MM.1S (cell line): Measurements from ENCODE around the gene COPB2.
A peak's percentile ranks its signal among the peaks of the same experiment; 100 is the strongest.

Source experiments
- DNase-seq: peaks from one replicate; pipeline ENCODE4 v3.0.0-alpha.2; 2015
- H2AFZ ChIP-seq: fragments of 300-600 bp; sonication (generic); 2 replicates; pipeline ENCODE4 v1.6.0; 2016; ENCODE audit warnings: antibody characterized with exemption, low read length
- H3F3A ChIP-seq: fragments of 300-600 bp; sonication (generic); 2 replicates; pipeline ENCODE4 v1.6.1; 2016; ENCODE audit warnings: mild to moderate bottlenecking, antibody characterized with exemption, low read length, moderate library complexity, mixed read lengths; ENCODE audit not compliant: insufficient read depth
- H3K27ac ChIP-seq: fragments of 300-600 bp; sonication (generic); 2 replicates; pipeline ENCODE4 v1.5.1; 2016; ENCODE audit warnings: mild to moderate bottlenecking, low read length
- H3K27me3 ChIP-seq: fragments of 300-600 bp; sonication (generic); replicated peaks from 2 replicates; pipeline ENCODE4 v1.6.0; 2016; ENCODE audit warnings: low read length; ENCODE audit not compliant: insufficient read depth
- H3K36me3 ChIP-seq: fragments of 300-600 bp; sonication (generic); replicated peaks from 2 replicates; pipeline ENCODE4 v1.6.1; 2016; ENCODE audit warnings: mild to moderate bottlenecking, low read length, mixed read lengths; ENCODE audit not compliant: insufficient read depth
- H3K4me1 ChIP-seq: fragments of 300-600 bp; sonication (generic); 2 replicates; pipeline ENCODE4 v1.6.1; 2016; ENCODE audit warnings: low read length, mixed read lengths
- H3K4me2 ChIP-seq: fragments of 300-600 bp; sonication (generic); 2 replicates; pipeline ENCODE4 v1.6.0; 2016; ENCODE audit warnings: low read depth, low read length
- H3K4me3 ChIP-seq: fragments of 300-600 bp; sonication (generic); 2 replicates; pipeline ENCODE4 v1.5.1; 2016; ENCODE audit warnings: low read length, mixed read lengths
- H3K79me2 ChIP-seq: fragments of 300-600 bp; sonication (generic); 2 replicates; pipeline ENCODE4 v1.6.1; 2016; ENCODE audit warnings: mixed run types, low read length, mixed read lengths
- H3K9ac ChIP-seq: fragments of 300-600 bp; sonication (generic); 2 replicates; pipeline ENCODE4 v1.6.1; 2016; ENCODE audit warnings: low read length, mixed read lengths
- H3K9me2 ChIP-seq: fragments of 300-600 bp; sonication (generic); replicated peaks from 2 replicates; pipeline ENCODE4 v1.6.1; 2016; ENCODE audit warnings: mild to moderate bottlenecking, low read length, mixed read lengths; ENCODE audit not compliant: insufficient read depth
- H3K9me3 ChIP-seq: fragments of 300-600 bp; sonication (generic); replicated peaks from 2 replicates; pipeline ENCODE4 v1.6.1; 2016; ENCODE audit warnings: mild to moderate bottlenecking, low read length, mixed read lengths; ENCODE audit not compliant: insufficient read depth
- H4K20me1 ChIP-seq: fragments of 300-600 bp; sonication (generic); 2 replicates; pipeline ENCODE4 v1.6.1; 2016; ENCODE audit warnings: mild to moderate bottlenecking, low read length, moderate library complexity, mixed read lengths; ENCODE audit not compliant: insufficient read depth
- EZH2 ChIP-seq: fragments of 300-600 bp; sonication (generic); optimal IDR thresholded peaks from 2 replicates; pipeline ENCODE3; 2017; ENCODE audit warnings: low read depth, mild to moderate bottlenecking, antibody characterized with exemption, low read length, mixed read lengths
- EZH2phosphoT487 ChIP-seq: fragments of 300-600 bp; sonication (generic); IDR thresholded peaks from 2 replicates; pipeline ENCODE4 v1.6.1; 2018; ENCODE audit warnings: antibody characterized with exemption, low read length
- TF ChIP-seq, protein P1 (sequence below): fragments of 300-600 bp; sonication (generic); IDR thresholded peaks from 2 replicates; pipeline ENCODE4 v1.5.1; 2016; ENCODE audit warnings: antibody characterized with exemption, low read length, mixed read lengths

The COPB2 gene

GRCh38 chr3:139343895-139344856 lies 45.3 kb downstream of the COPB2 start, which contains the start of gene MRPS22:
Gene MRPS22, plus strand, starts transcription at chr3:139344020. Its CDS starts 7 bp downstream, at chr3:139344027.
- peak within 1 kb of the TSS; percentile 96 for H3K4me2 ChIP-seq
- no peaks in the 10 kb centered on the region for H3K27me3 ChIP-seq
- TF ChIP-seq EZH2phosphoT487 (no peak), EZH2 (no peak)
- TF ChIP-seq, protein P1, sequence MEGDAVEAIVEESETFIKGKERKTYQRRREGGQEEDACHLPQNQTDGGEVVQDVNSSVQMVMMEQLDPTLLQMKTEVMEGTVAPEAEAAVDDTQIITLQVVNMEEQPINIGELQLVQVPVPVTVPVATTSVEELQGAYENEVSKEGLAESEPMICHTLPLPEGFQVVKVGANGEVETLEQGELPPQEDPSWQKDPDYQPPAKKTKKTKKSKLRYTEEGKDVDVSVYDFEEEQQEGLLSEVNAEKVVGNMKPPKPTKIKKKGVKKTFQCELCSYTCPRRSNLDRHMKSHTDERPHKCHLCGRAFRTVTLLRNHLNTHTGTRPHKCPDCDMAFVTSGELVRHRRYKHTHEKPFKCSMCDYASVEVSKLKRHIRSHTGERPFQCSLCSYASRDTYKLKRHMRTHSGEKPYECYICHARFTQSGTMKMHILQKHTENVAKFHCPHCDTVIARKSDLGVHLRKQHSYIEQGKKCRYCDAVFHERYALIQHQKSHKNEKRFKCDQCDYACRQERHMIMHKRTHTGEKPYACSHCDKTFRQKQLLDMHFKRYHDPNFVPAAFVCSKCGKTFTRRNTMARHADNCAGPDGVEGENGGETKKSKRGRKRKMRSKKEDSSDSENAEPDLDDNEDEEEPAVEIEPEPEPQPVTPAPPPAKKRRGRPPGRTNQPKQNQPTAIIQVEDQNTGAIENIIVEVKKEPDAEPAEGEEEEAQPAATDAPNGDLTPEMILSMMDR = no peak
- peaks cover 8% of the 10 kb centered on the region; the same call in 1 of the 2 replicates for H3K4me1 ChIP-seq
- H3K79me2 ChIP-seq = peaks cover 27% of the 10 kb centered on the region
- H2AFZ ChIP-seq = peak within 1 kb of the TSS; percentile 97
- H3K36me3 ChIP-seq = no peaks in the 10 kb centered on the region; the same call in 1 of the 2 replicates
- peak; percentile 88 for DNase-seq
- no peaks in the 10 kb centered on the region for H4K20me1 ChIP-seq
- H3K9me3 ChIP-seq = no peaks in the 10 kb centered on the region
- H3K4me3 ChIP-seq = peak within 1 kb of the TSS; percentile 98
- peak within 1 kb of the TSS; percentile 68 for H3K27ac ChIP-seq
- H3K9ac ChIP-seq = peak within 1 kb of the TSS; percentile 89
- H3K9me2 ChIP-seq = no peaks in the 10 kb centered on the region
- H3F3A ChIP-seq = no peaks in the 10 kb centered on the region

- Histone ChIP-seq H3K9ac (no peak overlapping the region), H3K4me3 (no peak overlapping the region), H3K9me2 (no peaks in the 10 kb centered on the region), H3K4me1 (peaks cover 8% of the 10 kb centered on the region; the same call in 1 of the 2 replicates), H3K4me2 (no peak overlapping the region), H4K20me1 (no peaks in the 10 kb centered on the region), H2AFZ (no peak overlapping the region), H3K36me3 (no peaks in the 10 kb centered on the region), H3K79me2 (peaks cover 27% of the 10 kb centered on the region), H3K27me3 (no peaks in the 10 kb centered on the region), H3F3A (no peaks in the 10 kb centered on the region), H3K27ac (no peak overlapping the region), H3K9me3 (no peaks in the 10 kb centered on the region)
- no peak for DNase-seq
- no peak for TF ChIP-seq EZH2
- TF ChIP-seq EZH2phosphoT487 = no peak
- TF ChIP-seq, protein P1 = no peak
Measured at GRCh38 chr3:139342054-139342453, 47.4 kb downstream of the COPB2 start.

DNA sequence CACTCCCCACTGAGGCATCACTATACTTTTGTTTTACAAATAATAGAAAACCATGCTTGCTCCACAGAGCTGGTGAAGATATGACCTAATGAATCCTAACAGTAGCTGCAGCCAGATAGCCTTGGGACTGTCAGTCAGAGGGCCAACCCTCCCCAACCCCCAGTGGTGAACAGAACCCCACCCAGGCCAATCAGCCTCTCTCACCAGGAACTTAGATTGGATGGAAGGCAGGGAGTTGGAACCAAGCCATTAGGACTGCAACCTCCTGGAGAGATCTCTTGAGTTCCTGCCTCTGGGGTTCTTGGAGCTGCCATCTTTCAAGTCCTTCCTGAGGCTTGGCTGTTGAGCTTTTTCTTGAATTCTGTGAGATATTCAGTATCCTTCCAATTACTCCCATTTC lies 48.7 kb downstream of the COPB2 start:
- H3K27ac ChIP-seq = no peak overlapping the region
- no peaks in the 10 kb centered on the region for H3K27me3 ChIP-seq
- no peaks in the 10 kb centered on the region for H3K9me2 ChIP-seq
- no peak for DNase-seq
- TF ChIP-seq, protein P1 = no peak
- no peak for TF ChIP-seq EZH2
- TF ChIP-seq EZH2phosphoT487 = no peak
- H3K4me1 ChIP-seq = peaks cover 8% of the 10 kb centered on the region; the same call in 1 of the 2 replicates
- no peak overlapping the region for H3K4me2 ChIP-seq
- H2AFZ ChIP-seq = no peak overlapping the region
- no peaks in the 10 kb centered on the region for H3F3A ChIP-seq
- H4K20me1 ChIP-seq = no peaks in the 10 kb centered on the region
- no peak overlapping the region for H3K9ac ChIP-seq
- no peaks in the 10 kb centered on the region for H3K36me3 ChIP-seq
- peaks cover 20% of the 10 kb centered on the region for H3K79me2 ChIP-seq
- H3K9me3 ChIP-seq = no peaks in the 10 kb centered on the region
- H3K4me3 ChIP-seq = no peak overlapping the region
